8988T (cell line): ENCODE data around the gene MLPH.

Experiments
- DNase-seq: peaks from one replicate; pipeline ENCODE4 v3.0.0; 2011

Gene MLPH, protein sequence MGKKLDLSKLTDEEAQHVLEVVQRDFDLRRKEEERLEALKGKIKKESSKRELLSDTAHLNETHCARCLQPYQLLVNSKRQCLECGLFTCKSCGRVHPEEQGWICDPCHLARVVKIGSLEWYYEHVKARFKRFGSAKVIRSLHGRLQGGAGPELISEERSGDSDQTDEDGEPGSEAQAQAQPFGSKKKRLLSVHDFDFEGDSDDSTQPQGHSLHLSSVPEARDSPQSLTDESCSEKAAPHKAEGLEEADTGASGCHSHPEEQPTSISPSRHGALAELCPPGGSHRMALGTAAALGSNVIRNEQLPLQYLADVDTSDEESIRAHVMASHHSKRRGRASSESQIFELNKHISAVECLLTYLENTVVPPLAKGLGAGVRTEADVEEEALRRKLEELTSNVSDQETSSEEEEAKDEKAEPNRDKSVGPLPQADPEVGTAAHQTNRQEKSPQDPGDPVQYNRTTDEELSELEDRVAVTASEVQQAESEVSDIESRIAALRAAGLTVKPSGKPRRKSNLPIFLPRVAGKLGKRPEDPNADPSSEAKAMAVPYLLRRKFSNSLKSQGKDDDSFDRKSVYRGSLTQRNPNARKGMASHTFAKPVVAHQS

GRCh38 chr2:237486819-237487448 is at the start of gene MLPH:
TSS of gene MLPH (plus strand) at chr2:237487251. CDS start at chr2:237493427, 6,176 bp downstream.
- no peak for DNase-seq

DNA sequence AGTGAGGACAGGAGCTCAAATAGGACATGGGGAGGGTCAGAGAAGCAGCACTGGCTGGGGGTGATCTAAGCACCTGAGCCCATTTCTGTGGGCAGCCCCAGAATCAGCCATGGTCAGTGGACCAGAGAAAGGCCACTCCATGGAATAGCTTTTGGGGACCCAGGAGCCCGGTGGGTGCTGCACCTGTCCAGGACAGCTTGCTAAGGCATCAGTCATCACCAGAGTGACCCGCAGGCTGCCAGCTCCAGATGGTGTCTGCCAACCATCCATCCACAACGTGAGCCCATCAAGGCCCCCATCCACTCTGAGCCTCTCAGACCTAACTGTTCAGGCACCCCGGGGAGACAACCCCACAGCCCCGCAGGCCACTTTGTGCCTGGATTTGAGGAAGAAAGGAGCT is 49.5 kb upstream of the MLPH start:
- DNase-seq = no peak

GRCh38 chr2:237438080-237438940 is 48.7 kb upstream of the MLPH start:
- no peak for DNase-seq

DNA sequence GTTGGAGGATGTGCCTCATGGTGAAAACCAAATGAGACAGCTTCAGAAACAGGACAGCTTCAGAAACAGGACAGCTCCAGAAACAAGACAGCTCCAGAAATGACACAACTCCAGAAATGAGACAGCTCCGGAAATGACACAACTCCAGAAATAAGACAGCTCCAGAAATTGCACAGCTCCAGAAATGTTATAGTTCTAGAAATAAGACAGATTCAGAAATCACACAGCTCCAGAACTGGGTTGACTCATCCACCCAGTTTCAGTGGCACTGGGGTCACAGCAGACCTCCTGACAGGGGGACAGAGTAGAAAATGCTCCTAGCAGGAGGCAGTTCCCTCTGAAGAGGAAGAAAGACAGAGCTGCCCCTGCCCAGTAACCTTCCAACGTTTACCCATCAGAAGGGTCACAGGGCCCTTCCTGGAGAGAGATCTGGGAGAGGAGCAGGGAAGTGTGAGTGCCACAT is 46.2 kb upstream of the MLPH start:
- no peak for DNase-seq

DNA sequence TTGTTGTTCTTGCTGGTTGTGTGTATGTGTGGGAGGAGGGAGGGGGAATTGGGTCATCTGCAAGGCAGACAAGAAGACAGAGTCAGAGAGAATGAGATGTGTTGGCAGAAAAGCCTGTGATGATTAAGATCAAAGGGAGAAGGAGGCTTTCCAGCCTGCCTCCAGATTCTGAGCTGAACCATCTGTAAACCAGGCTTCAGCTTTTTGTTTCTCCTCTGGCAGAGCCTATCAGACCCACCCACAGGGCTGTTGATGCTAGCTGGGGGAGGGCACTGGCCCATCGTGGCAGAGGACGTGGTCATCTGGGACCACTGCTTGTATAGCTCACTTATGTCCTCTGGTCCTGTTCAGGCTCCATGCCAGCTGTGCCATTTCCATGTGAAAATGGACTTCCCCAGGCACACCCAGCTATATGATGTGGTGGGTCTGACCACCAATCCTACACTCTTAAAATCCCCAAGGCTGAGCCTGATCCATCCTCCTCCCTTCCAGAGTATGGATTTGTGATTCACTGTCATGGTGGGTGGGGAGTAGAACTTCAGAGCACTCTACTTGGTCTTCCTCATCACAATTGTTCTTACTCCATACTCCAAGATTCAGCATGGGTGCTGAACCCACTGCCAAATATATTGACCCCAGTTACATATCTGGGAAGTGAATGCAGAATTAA is 45.3 kb upstream of the MLPH start:
- DNase-seq = no peak

GRCh38 chr2:237444071-237444470 is 43.0 kb upstream of the MLPH start:
- no peak for DNase-seq

GRCh38 chr2:237445611-237446337 is 41.3 kb upstream of the MLPH start:
- no peak for DNase-seq

GRCh38 chr2:237446338-237446665 is 40.7 kb upstream of the MLPH start:
- no peak for DNase-seq

DNA sequence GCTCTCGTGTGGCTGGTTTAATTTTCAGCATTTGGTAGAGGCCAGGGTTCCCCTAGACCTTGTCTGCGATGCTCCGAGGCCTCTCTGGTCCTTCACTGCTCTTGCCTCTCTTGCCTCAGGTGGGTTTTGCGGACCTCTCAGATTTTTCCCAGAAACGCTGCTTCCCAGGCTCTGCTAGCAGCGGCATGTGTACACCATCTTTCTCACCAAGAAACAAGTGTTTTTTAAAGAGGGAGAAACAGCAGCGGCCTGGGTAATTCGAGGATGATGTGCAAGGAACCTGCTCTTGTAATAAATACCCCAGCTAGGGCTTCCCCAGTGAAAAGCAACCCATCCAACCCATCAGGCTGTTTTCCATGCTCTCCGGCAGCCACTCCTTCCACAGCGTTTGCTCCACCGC is 39.6 kb upstream of the MLPH start:
- no peak for DNase-seq

DNA sequence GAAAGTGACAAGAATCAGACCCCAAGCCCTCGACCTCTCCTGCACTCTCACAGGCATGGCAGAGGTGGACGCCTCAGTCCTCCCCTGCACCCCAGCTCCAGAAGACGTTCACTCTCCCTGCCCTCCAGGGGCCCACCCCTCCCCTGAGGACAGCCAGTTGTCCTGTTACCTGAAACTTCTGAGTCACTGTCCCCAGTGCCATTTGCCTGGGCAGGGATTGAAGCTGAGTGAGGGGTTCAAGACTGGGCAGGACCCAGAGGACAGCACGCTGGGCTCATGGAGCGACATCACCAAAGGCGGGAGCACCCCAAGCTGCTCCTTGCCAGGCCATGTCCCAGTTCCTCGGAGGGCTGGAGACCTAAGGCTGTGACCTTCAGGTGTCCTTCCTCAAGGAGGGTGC is 38.9 kb upstream of the MLPH start:
- no peak for DNase-seq

GRCh38 chr2:237448626-237449025 is 38.4 kb upstream of the MLPH start:
- DNase-seq = no peak

DNA sequence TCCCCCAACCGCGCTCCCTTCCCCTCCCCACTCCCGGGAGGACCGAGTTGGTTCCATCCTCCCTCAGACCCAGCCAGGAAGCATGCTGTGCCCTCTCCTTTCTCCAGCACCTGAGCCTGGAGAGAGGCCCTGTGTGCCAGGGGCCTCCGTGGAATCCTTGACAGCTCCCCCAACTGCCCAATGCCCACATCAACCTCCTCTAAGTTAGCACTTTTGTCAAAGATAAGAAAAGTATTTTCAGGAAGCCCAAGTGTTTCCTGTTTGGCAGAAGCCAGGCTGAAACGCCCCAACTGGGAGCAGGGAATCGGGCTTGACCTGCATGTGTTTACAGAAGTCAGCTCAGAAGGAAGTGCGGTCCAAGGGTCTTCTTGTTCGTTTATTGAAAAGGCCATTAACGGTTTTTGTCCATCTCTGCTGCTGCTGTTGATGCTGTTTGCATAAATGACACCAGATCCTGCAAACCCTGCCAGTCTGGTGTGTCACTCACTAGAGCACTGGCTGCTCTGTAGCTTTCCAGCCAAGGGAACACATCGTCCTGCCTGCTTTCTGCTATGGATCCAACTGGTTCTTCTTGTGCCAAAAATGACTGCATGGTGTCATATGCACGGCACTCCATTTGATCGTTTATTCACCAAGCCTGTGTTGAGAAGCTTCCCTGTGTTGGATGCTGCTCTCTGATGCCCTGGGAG is 37.7 kb upstream of the MLPH start:
- no peak for DNase-seq

DNA sequence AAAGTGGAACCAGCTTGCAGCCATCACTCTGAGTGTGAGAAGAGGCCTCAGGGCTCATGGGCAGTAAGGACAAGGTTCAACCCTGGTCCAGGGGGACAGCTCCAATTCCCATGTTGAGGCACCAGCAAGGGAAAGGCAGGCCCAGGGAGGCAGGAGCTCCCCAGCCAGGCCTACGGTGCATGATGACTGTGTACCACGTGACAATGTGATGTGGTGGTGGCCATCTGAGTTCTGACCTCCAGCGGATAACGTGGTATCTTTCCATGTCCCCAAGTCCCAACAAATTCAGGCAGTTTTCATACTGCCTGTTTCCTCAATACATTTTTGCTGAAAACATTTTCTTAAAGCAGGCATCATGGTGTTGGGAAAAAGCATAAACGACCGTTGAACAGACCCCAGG is 36.9 kb upstream of the MLPH start:
- no peak for DNase-seq

DNA sequence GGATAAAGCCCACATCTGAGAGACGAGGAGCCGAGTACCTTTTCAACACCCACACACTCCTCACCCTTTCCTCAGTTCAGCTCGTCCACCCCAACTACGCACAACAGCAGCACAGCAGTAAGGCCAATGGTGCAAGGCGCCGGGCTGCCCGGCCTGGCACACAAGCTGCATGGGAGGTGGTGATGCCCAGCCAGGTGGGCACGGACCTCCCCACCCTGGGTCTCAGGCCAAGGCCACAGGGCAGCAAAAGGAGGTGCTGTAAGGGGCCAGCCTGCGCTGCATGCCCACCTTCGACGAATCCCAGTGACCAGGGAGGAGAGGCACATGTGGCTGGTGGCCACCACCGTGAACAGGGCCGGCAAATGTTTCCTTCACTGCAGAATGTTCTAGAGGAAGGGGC is 36.5 kb upstream of the MLPH start:
- DNase-seq = no peak

DNA sequence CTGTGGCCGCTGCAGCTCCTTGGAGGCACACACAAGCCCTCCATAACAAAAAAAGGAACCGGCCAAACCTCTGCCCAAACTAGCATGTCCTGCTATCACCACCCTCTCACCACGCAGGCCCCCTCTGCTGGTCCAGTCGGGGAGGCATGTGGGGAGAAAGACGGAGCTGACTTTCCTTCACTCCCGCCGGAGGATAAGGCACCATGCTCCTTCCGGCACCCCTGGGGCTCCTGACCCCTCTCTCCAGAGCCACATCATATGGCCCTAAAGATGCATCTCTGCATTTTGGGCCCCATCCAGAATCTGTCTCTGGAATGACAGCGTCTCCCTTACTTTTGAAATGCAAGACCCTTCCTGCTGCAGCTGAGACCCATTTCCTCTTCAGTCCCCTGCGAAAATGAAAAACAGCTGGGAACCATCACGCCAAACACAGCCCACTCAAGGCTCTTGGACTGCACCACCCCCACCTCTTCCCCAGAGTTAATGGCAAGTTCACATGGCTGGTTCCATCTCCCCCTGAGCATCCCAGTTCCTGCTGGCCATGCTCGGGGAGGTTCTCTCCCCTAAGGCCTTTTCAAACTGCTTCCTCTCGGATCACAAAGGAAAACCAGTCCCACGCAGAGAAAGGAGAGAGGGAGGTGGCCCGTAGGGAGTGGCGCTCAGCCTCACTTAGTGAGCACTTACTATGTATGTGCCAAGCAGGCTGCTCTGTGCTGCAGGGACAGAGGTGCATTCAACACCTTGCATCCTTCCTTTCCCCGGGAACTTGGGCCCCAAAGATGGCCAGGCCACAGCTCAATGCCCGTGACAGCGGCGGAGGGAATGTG is 35.2 kb upstream of the MLPH start:
- DNase-seq = no peak

DNA sequence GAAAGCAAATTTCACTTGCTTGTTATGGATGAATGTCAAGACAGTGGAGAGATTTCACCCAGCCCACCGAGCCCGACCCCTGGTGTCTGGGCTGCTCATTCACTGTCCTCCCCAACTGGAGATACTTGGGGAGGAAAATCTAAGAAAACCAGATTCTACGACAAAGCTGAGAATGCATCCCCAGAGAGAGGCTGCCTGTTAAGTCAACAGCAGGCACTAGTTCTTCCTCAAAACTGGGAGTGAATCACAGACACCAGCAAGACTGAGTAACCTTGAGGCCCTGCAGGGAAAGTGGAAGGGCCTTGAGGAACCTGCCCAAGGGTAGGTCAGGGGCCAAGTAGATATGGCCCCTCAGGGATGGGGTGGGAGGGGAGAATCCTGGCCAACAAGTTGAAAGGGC is 34.2 kb upstream of the MLPH start:
- no peak for DNase-seq

DNA sequence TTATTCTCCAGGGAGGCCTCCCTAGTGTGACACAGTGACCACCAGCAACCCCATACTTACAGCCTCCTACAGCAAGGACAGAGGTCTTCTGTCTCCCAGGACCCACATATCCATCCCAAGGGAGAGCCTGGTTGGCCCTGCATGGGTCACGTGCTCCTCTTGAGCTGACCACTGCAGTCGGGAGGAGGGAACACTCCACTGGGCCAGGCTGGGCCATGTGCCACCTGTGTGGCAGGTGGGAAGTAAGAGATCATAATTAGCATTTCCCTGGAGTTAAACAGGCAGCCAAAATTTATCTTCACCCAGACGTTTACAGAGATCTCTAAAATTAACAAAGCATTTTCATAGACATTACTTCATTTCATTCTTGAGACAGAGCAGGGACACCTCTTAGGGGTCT is 33.4 kb upstream of the MLPH start:
- no peak for DNase-seq

- DNase-seq = no peak
These were observed 31.3 kb upstream of the MLPH start for GRCh38 chr2:237455764-237456163.

GRCh38 chr2:237456200-237456843 is 30.7 kb upstream of the MLPH start:
- no peak for DNase-seq

DNA sequence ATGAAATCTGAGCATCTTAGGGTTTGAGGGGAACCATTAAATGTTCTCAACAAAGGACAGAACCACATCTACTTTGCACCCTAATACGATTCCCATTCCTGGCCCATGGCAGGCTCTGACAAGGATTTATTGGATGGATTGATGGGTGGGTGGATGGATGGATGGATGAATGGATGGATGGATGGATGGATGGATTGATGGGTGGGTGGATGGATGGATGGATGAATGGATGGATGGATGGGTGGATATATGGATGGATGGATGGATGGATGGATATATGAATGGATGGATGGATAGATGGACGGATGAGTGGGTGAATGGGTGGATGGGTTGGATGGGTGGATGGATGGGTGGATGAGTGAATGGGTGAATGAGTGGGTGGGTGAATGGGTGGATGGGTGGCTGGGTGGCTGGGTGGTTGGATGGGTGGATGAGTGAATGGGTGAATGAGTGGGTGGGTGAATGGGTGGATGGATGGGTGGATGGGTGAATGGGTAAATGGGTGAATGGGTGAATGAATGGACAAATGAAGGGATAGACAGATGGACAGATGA is 29.6 kb upstream of the MLPH start:
- DNase-seq = no peak
